ENCODE measurements around the gene HSD17B14. TPM values are rescaled to one million over a fixed set of nuclear protein-coding genes. Genes with fewer than 3 reads are reported as not detected.
A peak's percentile ranks its signal among the peaks of the same experiment; 100 is the strongest.

Gene HSD17B14
- total and polyA plus RNA-seq, 9 of the 15 experiments (the other 6 are each of a cell fraction or from before 2014, with no cell fraction given): 0.16 TPM; not detected in 8

- H3K4me1 ChIP-seq (replicated peaks in 1 of 2; ENCODE audit: control insufficient read depth in 2 of 2, insufficient read depth in 2 of 2, low read length in 2 of 2): peaks cover 12 to 46% of the 10 kb centered on the region in 2 experiments
- intact Hi-C loops (cut with micrococcal nuclease) (no loop called here), in situ Hi-C loops (cut with MboI) (no loop called here)
- H3K4me3 ChIP-seq: no peak overlapping the region
- no peak for TF ChIP-seq KLF13 (tag; IDR thresholded peaks at IDR 0.05; ENCODE audit: borderline replicate concordance, low read depth)
- no peak for TF ChIP-seq CCAR2 (IDR thresholded peaks at IDR 0.05; ENCODE audit: low read depth, low read length)
- TF ChIP-seq TEAD4 (IDR thresholded peaks at IDR 0.05; ENCODE audit: low read length): no peak
- TF ChIP-seq TEAD4 (CRISPR knock-in tag; IDR thresholded peaks at IDR 0.05; ENCODE audit: borderline replicate concordance): 0 out of 2 replicates have a peak, but pooled peaks have one; percentile 24
- 0 out of 6 replicates have a peak, but pooled peaks of 1 of the 3 experiments have one; percentile 5 for TF ChIP-seq CTCF (IDR thresholded peaks at IDR 0.05 in 2 of 3, conservative IDR thresholded peaks at IDR 0.05 in 1 of 3; ENCODE audit: insufficient read depth in 2 of 3, low read depth in 1 of 3, low read length in 3 of 3)
- FAIRE-seq: no peak
- H2AFZ ChIP-seq (ENCODE audit: low read depth, low read length): no peak overlapping the region
- H3K9ac ChIP-seq (ENCODE audit: insufficient read depth in 1 of 2, low read depth in 2 of 2, low read length in 2 of 2): peak overlapping the region in 1 of 2 experiments; percentile 73; a peak in 1 of 4 replicates
- H4K20me1 ChIP-seq (replicated peaks; ENCODE audit: control insufficient read depth, insufficient read depth, low read length): no peaks in the 10 kb centered on the region
- no peaks in the 10 kb centered on the region for H3K27me3 ChIP-seq (ENCODE audit: control insufficient read depth in 2 of 2, insufficient read depth in 2 of 2, low read length in 2 of 2)
- no TSS peak for BruUV-seq (replicated peaks)
- no peak overlapping the region for H3K4me2 ChIP-seq (ENCODE audit: insufficient read depth, low read length)
- no peaks in the 10 kb centered on the region for H3K36me3 ChIP-seq (ENCODE audit: control insufficient read depth, insufficient read depth, low read length)
- no peak overlapping the region for H3K27ac ChIP-seq (ENCODE audit: extremely low read depth, low read depth, low read length)
- H3K79me2 ChIP-seq (ENCODE audit: control insufficient read depth, insufficient read depth, low read length): peaks cover 13% of the 10 kb centered on the region
- DNase-seq (ENCODE audit: extremely low read depth in 1 of 4, low spot score in 3 of 4): peak in 1 of 4 experiments; percentile 9
- ATAC-seq: no peak
- H3K9me3 ChIP-seq (replicated peaks; ENCODE audit: control insufficient read depth, insufficient read depth, low read depth, low read length): no peaks in the 10 kb centered on the region
- POLR2A ChIA-PET: no interaction called here
- WGBS (ENCODE audit: insufficient coverage, low coverage, missing lambda C conversion rate): 78% methylated on average over 6 of the region's 6 CpGs
- CTCF ChIA-PET (ENCODE audit: low intra/inter-chr PET ratio): no interaction called here
- H3K9me1 ChIP-seq (ENCODE audit: control insufficient read depth, insufficient read depth, low read length): no peaks in the 10 kb centered on the region
These were observed 21.4 kb downstream of the HSD17B14 start for GRCh38 chr19:48814895-48815294.

All from K562 (cell line).